HepG2 (cell line): Measurements from ENCODE around the gene ATP8A1. TPM values are rescaled to one million over a fixed set of nuclear protein-coding genes. Genes with fewer than 3 reads are reported as not detected.

Experiments used
- ATAC-seq: fragments of 200-7000 bp; cut with Tn5 transposase; 3 replicates; pipeline ENCODE4 v1.9.1; 2020; ENCODE audit warnings: mild to moderate bottlenecking, moderate library complexity
- BruUV-seq: library from RNA; stranded (reverse); fragments of 400-500 nt; replicated peaks from 2 replicates; lab custom pipeline; 2021; lab: Mats Ljungman, UMichigan
- CTCF ChIA-PET: fragments of 300-600 bp; formaldehyde crosslinking; extraction: SDS; loops from one replicate; lab custom pipeline; 2021; ENCODE audit warnings: low total read pairs, inconsistent platforms, low intra/inter-chr PET ratio; lab: Yijun Ruan, JAX
- POLR2A ChIA-PET: fragments of 350-600 bp; sonication (Branson Sonifier 250); formaldehyde crosslinking; loops from one replicate; lab custom pipeline; 2020; ENCODE audit warnings: antibody characterized with exemption, inconsistent platforms; lab: Yijun Ruan, JAX
- DNase-seq: peaks from one replicate; pipeline ENCODE4 v3.0.0-alpha.2; 2015; ENCODE audit warnings: low spot score
- FAIRE-seq: peaks from 3 replicates; lab custom pipeline; 2011; peaks lifted over from hg19 to GRCh38; lab: Jason Lieb, UNC
- H2AFZ ChIP-seq: one replicate; pipeline ENCODE4 v1.6.1; 2011; ENCODE audit warnings: low read length, inconsistent platforms
- H3K27ac ChIP-seq: fragments of 300-600 bp; 3 replicates; pipeline ENCODE4 v1.8.0; 2011; ENCODE audit warnings: mixed run types, mild to moderate bottlenecking, mixed read lengths, low read length, inconsistent platforms; ENCODE audit not compliant: insufficient read depth; ENCODE audit errors: extremely low read length
- H3K27me3 ChIP-seq, 2 experiments: fragments of 200-600 bp in 1 of 2; 2 replicates in 1 of 2; 3 replicates in 1 of 2; pipeline versions ENCODE4 v1.6.0 to v1.8.0; 2011; ENCODE audit warnings: low read length in 2 of 2, mild to moderate bottlenecking in 2 of 2, moderate library complexity in 2 of 2, inconsistent platforms in 1 of 2; ENCODE audit not compliant: insufficient read depth in 2 of 2, control insufficient read depth in 1 of 2
- H3K36me3 ChIP-seq, 2 experiments: fragments of 200-600 bp in 1 of 2; replicated peaks in 1 of 2; 2 replicates in 1 of 2; 3 replicates in 1 of 2; pipeline versions ENCODE4 v1.5.1 to v1.8.0; 2011; ENCODE audit warnings: low read length in 2 of 2, inconsistent platforms in 1 of 2; ENCODE audit not compliant: insufficient read depth in 2 of 2, control insufficient read depth in 1 of 2
- H3K4me1 ChIP-seq: 2 replicates; pipeline ENCODE4 v1.5.1; 2012; ENCODE audit warnings: low read length, inconsistent platforms; ENCODE audit not compliant: insufficient read depth
- H3K4me2 ChIP-seq: 2 replicates; pipeline ENCODE4 v1.6.0; 2011; ENCODE audit warnings: low read depth, low read length, inconsistent platforms
- H3K4me3 ChIP-seq, 3 experiments: fragments of 200-600 bp in 1 of 3; sonication (generic), shearing (Covaris generic) in 1 of 3; replicated peaks in 1 of 3; 2 replicates each; pipeline ENCODE4 v1.5.1; 2011 to 2016; ENCODE audit warnings: low read length in 3 of 3, inconsistent platforms in 2 of 3, low read depth in 2 of 3, mild to moderate bottlenecking in 2 of 3, control low read depth in 1 of 3, mixed read lengths in 1 of 3; ENCODE audit not compliant: insufficient read depth in 1 of 3
- H3K79me2 ChIP-seq: one replicate; pipeline ENCODE4 v1.6.1; 2011; ENCODE audit warnings: low read length, inconsistent platforms; ENCODE audit not compliant: insufficient read depth
- H3K9ac ChIP-seq: 2 replicates; pipeline ENCODE4 v1.6.0; 2011; ENCODE audit warnings: mild to moderate bottlenecking, low read depth, low read length, inconsistent platforms; ENCODE audit not compliant: insufficient read depth
- H3K9me3 ChIP-seq: 2 replicates; pipeline ENCODE4 v1.5.1; 2012; ENCODE audit warnings: mild to moderate bottlenecking, low read length
- H4K20me1 ChIP-seq: 2 replicates; pipeline ENCODE4 v1.6.0; 2011; ENCODE audit warnings: inconsistent platforms, mild to moderate bottlenecking, low read length, moderate library complexity; ENCODE audit not compliant: insufficient read depth
- CC2D1A ChIP-seq: sonication (generic); formaldehyde crosslinking; IDR thresholded peaks from 2 replicates; pipeline ENCODE4 v1.8.1; 2023; ENCODE audit warnings: mild to moderate bottlenecking, missing genetic modification reagents
- ESRRA ChIP-seq: sonication (generic); formaldehyde crosslinking; IDR thresholded peaks from 2 replicates; pipeline ENCODE4 v1.5.1; 2020; ENCODE audit warnings: mild to moderate bottlenecking, low read depth, missing genetic modification reagents
- FOXJ3 ChIP-seq: sonication (generic); formaldehyde crosslinking; IDR thresholded peaks from 2 replicates; pipeline ENCODE4 v1.4.0; 2020; ENCODE audit warnings: missing genetic modification reagents, mild to moderate bottlenecking, borderline replicate concordance
- GABPA ChIP-seq, 2 experiments: IDR thresholded peaks; 2 replicates each; pipeline ENCODE4 v1.6.1; 2011 to 2016; ENCODE audit warnings: low read depth in 2 of 2, low read length in 1 of 2, missing biosample characterization in 1 of 2, missing genetic modification characterization in 1 of 2
- NBN ChIP-seq: fragments of 450-650 bp; conservative IDR thresholded peaks from 2 replicates; pipeline ENCODE4 v1.6.1; 2017
- NR2F2 ChIP-seq: IDR thresholded peaks from 2 replicates; pipeline ENCODE4 v1.6.1; 2012; ENCODE audit warnings: low read depth, inconsistent platforms, borderline replicate concordance
- RNF219 ChIP-seq: sonication (generic); formaldehyde crosslinking; IDR thresholded peaks from 2 replicates; pipeline ENCODE4 v1.5.0; 2020; ENCODE audit warnings: mild to moderate bottlenecking, missing genetic modification reagents
- SP2 ChIP-seq: sonication (generic); formaldehyde crosslinking; IDR thresholded peaks from 2 replicates; pipeline ENCODE4 v1.5.1; 2020; ENCODE audit warnings: mild to moderate bottlenecking, missing genetic modification reagents
- ZFP36L2 ChIP-seq: sonication (generic); formaldehyde crosslinking; IDR thresholded peaks from 2 replicates; pipeline ENCODE4 v1.4.0; 2020; ENCODE audit warnings: missing genetic modification reagents
- ZNF749 ChIP-seq: sonication (generic); formaldehyde crosslinking; IDR thresholded peaks from 2 replicates; pipeline ENCODE4 v1.8.0; 2022; ENCODE audit warnings: mild to moderate bottlenecking, missing genetic modification reagents, moderate library complexity, borderline replicate concordance
- ZSCAN9 ChIP-seq: IDR thresholded peaks from 2 replicates; pipeline ENCODE4 v1.6.1; 2016; ENCODE audit warnings: borderline replicate concordance
- WGBS: methylation state at CpG from one replicate; pipeline ENCODE4 v1.1.6; 2017; ENCODE audit warnings: low lambda C conversion rate; 5-methylcytosine and 5-hydroxymethylcytosine counted together
- in situ Hi-C: cut with HindIII; loops from 2 replicates; pipeline ENCODE4 v1.10.0; 2017; ENCODE audit warnings: low pct_unique_long_range_greater_than_20kb; ENCODE audit not compliant: extremely low pct_ligation_motif_present
- intact Hi-C: fragments of 100-400 bp; cut with micrococcal nuclease; formaldehyde crosslinking; loops from one replicate; pipeline ENCODE4 v1.10.0; 2022; ENCODE audit not compliant: unreplicated experiment
- polyA plus RNA-seq, 8 experiments: library from polyadenylated mRNA; depleted of rRNA in 3 of 8; stranded (reverse) in 7 of 8; unstranded in 1 of 8; fragments of >200 nt; fragmentation: Illumina TruSeq in 4 of 8; extraction: Trizol in 4 of 8; gene quantifications; 2 replicates each; pipeline versions ENCODE4 v1.2.1 to v1.2.3, GENCODE V29; 2011 to 2016; ENCODE audit warnings: low read depth in 4 of 8, missing spikeins in 1 of 8, mixed read lengths in 1 of 8; ENCODE audit not compliant: insufficient read depth in 1 of 8
- total RNA-seq, 5 experiments: library from RNA; depleted of rRNA; stranded (reverse); fragments of >200 nt; fragmentation: Illumina TruSeq; extraction: Trizol; gene quantifications; 2 replicates each; pipeline ENCODE4 v1.2.3, GENCODE V29; 2016; ENCODE audit warnings: low read depth in 1 of 5
- TF ChIP-seq, protein P1 (sequence below): sonication (generic); formaldehyde crosslinking; IDR thresholded peaks from 2 replicates; pipeline ENCODE4 v1.4.0; 2020; ENCODE audit warnings: missing genetic modification reagents, borderline replicate concordance

ATP8A1 gene
- total and polyA plus RNA-seq, 2 of the 13 experiments (the other 11 are each of a cell fraction or from before 2014, with no cell fraction given), result 1.7 to 6.2 TPM

GRCh38 chr4:42478946-42479345 is 178.0 kb downstream of the ATP8A1 start:
- in situ Hi-C loops, result no loop called here
- Histone ChIP-seq H3K27me3 (no peaks in the 10 kb centered on the region), H3K4me2 (no peak overlapping the region), H2AFZ (no peak overlapping the region), H3K27ac (no peak overlapping the region), H3K36me3 (no peaks in the 10 kb centered on the region), H4K20me1 (no peaks in the 10 kb centered on the region), H3K4me3 (no peak overlapping the region), H3K9me3 (no peaks in the 10 kb centered on the region), H3K9ac (no peak overlapping the region), H3K4me1 (no peaks in the 10 kb centered on the region), H3K79me2 (no peaks in the 10 kb centered on the region)
- ATAC-seq (no peak), FAIRE-seq (no peak), DNase-seq (no peak)
- intact Hi-C loops, result no loop called here
- ChIA-PET CTCF (no interaction called here), POLR2A (no interaction called here)
- BruUV-seq, result no TSS peak
- TF ChIP-seq CC2D1A, result no peak
- TF ChIP-seq NR2F2, result no peak
- TF ChIP-seq ZNF749, result no peak

DNA sequence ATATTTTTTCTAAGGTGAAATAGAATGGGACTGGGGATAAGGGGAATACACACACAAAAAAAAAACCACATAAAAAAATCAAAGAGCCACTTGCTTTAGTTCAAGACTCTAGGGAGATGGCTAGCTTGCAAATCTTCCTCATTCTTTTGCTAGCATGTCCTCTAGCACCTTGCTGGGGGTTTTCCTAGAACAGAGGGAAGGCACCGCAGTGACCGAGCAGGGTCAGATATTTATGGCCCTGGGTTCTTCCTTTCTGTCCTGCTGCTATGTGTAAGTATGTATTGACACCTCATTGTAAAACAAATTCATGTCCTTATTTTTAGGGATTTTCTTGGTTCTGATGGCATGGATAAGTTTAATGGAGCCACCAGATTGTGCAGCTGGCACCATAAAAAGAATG is 178.4 kb downstream of the ATP8A1 start:
- Histone ChIP-seq H3K4me3 (no peak overlapping the region), H3K79me2 (no peaks in the 10 kb centered on the region), H3K27me3 (no peaks in the 10 kb centered on the region), H3K4me1 (no peaks in the 10 kb centered on the region), H4K20me1 (no peaks in the 10 kb centered on the region), H2AFZ (no peak overlapping the region), H3K9me3 (no peaks in the 10 kb centered on the region), H3K4me2 (no peak overlapping the region), H3K27ac (no peak overlapping the region), H3K9ac (no peak overlapping the region), H3K36me3 (no peaks in the 10 kb centered on the region)
- POLR2A ChIA-PET, result no interaction called here
- in situ Hi-C loops, result no loop called here
- intact Hi-C loops, result no loop called here
- 73% methylated on average over 2 of the region's 2 CpGs for WGBS
- FAIRE-seq (no peak), DNase-seq (no peak), ATAC-seq (no peak)
- BruUV-seq, result no TSS peak
- CTCF ChIA-PET, result no interaction called here
- TF ChIP-seq RNF219 (no peak), GABPA (IDR thresholded peaks at IDR 0.05; ENCODE audit: low read depth, low read length) (no peak), GABPA (CRISPR knock-in tag; IDR thresholded peaks at IDR 0.05; ENCODE audit: low read depth) (no peak), SP2 (CRISPR knock-in tag) (no peak), ESRRA (CRISPR knock-in tag) (no peak), ZFP36L2 (CRISPR knock-in tag) (no peak), NBN (no peak), FOXJ3 (CRISPR knock-in tag) (no peak), ZSCAN9 (CRISPR knock-in tag) (no peak)
- TF ChIP-seq, protein P1, sequence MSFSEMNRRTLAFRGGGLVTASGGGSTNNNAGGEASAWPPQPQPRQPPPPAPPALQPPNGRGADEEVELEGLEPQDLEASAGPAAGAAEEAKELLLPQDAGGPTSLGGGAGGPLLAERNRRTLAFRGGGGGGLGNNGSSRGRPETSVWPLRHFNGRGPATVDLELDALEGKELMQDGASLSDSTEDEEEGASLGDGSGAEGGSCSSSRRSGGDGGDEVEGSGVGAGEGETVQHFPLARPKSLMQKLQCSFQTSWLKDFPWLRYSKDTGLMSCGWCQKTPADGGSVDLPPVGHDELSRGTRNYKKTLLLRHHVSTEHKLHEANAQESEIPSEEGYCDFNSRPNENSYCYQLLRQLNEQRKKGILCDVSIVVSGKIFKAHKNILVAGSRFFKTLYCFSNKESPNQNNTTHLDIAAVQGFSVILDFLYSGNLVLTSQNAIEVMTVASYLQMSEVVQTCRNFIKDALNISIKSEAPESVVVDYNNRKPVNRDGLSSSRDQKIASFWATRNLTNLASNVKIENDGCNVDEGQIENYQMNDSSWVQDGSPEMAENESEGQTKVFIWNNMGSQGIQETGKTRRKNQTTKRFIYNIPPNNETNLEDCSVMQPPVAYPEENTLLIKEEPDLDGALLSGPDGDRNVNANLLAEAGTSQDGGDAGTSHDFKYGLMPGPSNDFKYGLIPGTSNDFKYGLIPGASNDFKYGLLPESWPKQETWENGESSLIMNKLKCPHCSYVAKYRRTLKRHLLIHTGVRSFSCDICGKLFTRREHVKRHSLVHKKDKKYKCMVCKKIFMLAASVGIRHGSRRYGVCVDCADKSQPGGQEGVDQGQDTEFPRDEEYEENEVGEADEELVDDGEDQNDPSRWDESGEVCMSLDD (CRISPR knock-in tag), result no peak
